Measurements from ENCODE around the gene RABAC1.

- no peak for TF ChIP-seq YY1 (IDR thresholded peaks at IDR 0.05; ENCODE audit: insufficient read depth, insufficient read length)
- TF ChIP-seq SUZ12 (IDR thresholded peaks at IDR 0.05; ENCODE audit: extremely low read depth, insufficient read depth, insufficient read length) = no peak
Observed at GRCh38 chr19:41960973-41961372, 1.9 kb upstream of the RABAC1 start.

All from NT2/D1 (cell line).